Measurements from ENCODE around the gene PCSK5. TPM values are rescaled to one million over a fixed set of nuclear protein-coding genes. Genes with fewer than 3 reads are reported as not detected.

The PCSK5 gene
- polyA plus RNA-seq, 1 donor from 2014 or later: 1.7 TPM

- no peaks in the 10 kb centered on the region for H4K20me1 ChIP-seq (ENCODE audit: insufficient read depth)
- H3K9me3 ChIP-seq (ENCODE audit: low read length): no peaks in the 10 kb centered on the region
- H3K27me3 ChIP-seq (ENCODE audit: insufficient read depth, low read depth, low read length): no peaks in the 10 kb centered on the region
- no peak overlapping the region for H3K4me3 ChIP-seq (ENCODE audit: low read length)
- no peaks in the 10 kb centered on the region for H3K79me2 ChIP-seq (replicated peaks; ENCODE audit: insufficient read depth, low read length)
- no peak overlapping the region for H3K4me2 ChIP-seq (ENCODE audit: low read length)
- H3K9me2 ChIP-seq (ENCODE audit: insufficient read depth, low read length): no peaks in the 10 kb centered on the region
- no peak overlapping the region for H3K27ac ChIP-seq (ENCODE audit: low read length)
- no peaks in the 10 kb centered on the region for H3F3A ChIP-seq (ENCODE audit: insufficient read depth, low read length, poor library complexity, severe bottlenecking)
- no peaks in the 10 kb centered on the region for H3K36me3 ChIP-seq (ENCODE audit: insufficient read depth, low read length)
- no peak overlapping the region for H2AFZ ChIP-seq (ENCODE audit: low read depth, low read length)
- TF ChIP-seq CTCF (IDR thresholded peaks at IDR 0.05; ENCODE audit: poor library complexity, severe bottlenecking) (no peak), TAF1 (IDR thresholded peaks at IDR 0.05; ENCODE audit: low read depth) (no peak), SMC3 (conservative IDR thresholded peaks at IDR 0.05; ENCODE audit: poor library complexity) (no peak), EP300 (conservative IDR thresholded peaks at IDR 0.05; ENCODE audit: poor library complexity, severe bottlenecking) (no peak), POLR2AphosphoS5 (IDR thresholded peaks at IDR 0.05) (no peak), EZH2 (IDR thresholded peaks at IDR 0.05; ENCODE audit: borderline replicate concordance, insufficient read depth, low read length, poor library complexity, severe bottlenecking) (no peak), REST (IDR thresholded peaks at IDR 0.05; ENCODE audit: borderline replicate concordance) (no peak), MXI1 (conservative IDR thresholded peaks at IDR 0.05; ENCODE audit: poor library complexity, severe bottlenecking) (no peak)
- no peak overlapping the region for H3K9ac ChIP-seq (ENCODE audit: low read length)
Measured at GRCh38 chr9:75870450-75870849, 20.0 kb upstream of the PCSK5 start.

- H3K9me3 ChIP-seq (ENCODE audit: low read length): no peaks in the 10 kb centered on the region
Measured at GRCh38 chr9:75871624-75872023, 18.8 kb upstream of the PCSK5 start.

More at GRCh38 chr9:75871624-75872023, 18.8 kb upstream of the PCSK5 start:
- no peaks in the 10 kb centered on the region for H3K79me2 ChIP-seq (replicated peaks; ENCODE audit: insufficient read depth, low read length)
- no peaks in the 10 kb centered on the region for H4K20me1 ChIP-seq (ENCODE audit: insufficient read depth)
- no peak overlapping the region for H3K9ac ChIP-seq (ENCODE audit: low read length)
- no peaks in the 10 kb centered on the region for H3F3A ChIP-seq (ENCODE audit: insufficient read depth, low read length, poor library complexity, severe bottlenecking)
- H3K9me2 ChIP-seq (ENCODE audit: insufficient read depth, low read length): no peaks in the 10 kb centered on the region
- no peak overlapping the region for H3K4me3 ChIP-seq (ENCODE audit: low read length)
- H3K36me3 ChIP-seq (ENCODE audit: insufficient read depth, low read length): no peaks in the 10 kb centered on the region
- no peak overlapping the region for H3K27ac ChIP-seq (ENCODE audit: low read length)
- H2AFZ ChIP-seq (ENCODE audit: low read depth, low read length): no peak overlapping the region
- no peak overlapping the region for H3K4me2 ChIP-seq (ENCODE audit: low read length)
- H3K27me3 ChIP-seq (ENCODE audit: insufficient read depth, low read depth, low read length): no peaks in the 10 kb centered on the region
- TF ChIP-seq EP300 (conservative IDR thresholded peaks at IDR 0.05; ENCODE audit: poor library complexity, severe bottlenecking) (no peak), TAF1 (IDR thresholded peaks at IDR 0.05; ENCODE audit: low read depth) (no peak), CTCF (IDR thresholded peaks at IDR 0.05; ENCODE audit: poor library complexity, severe bottlenecking) (no peak), REST (IDR thresholded peaks at IDR 0.05; ENCODE audit: borderline replicate concordance) (no peak), RAD21 (conservative IDR thresholded peaks at IDR 0.05) (no peak), SMC3 (conservative IDR thresholded peaks at IDR 0.05; ENCODE audit: poor library complexity) (no peak), EZH2 (IDR thresholded peaks at IDR 0.05; ENCODE audit: borderline replicate concordance, insufficient read depth, low read length, poor library complexity, severe bottlenecking) (no peak), MXI1 (conservative IDR thresholded peaks at IDR 0.05; ENCODE audit: poor library complexity, severe bottlenecking) (no peak), POLR2AphosphoS5 (IDR thresholded peaks at IDR 0.05) (no peak)

All from neural cell (in vitro differentiated cells).